DOHH2 (cell line): ENCODE results near the gene PCDHA10.
"Not testable (repeated sequence)": the region's sequence is repeated elsewhere in the genome, so short reads cannot be mapped to it uniquely, and the experiment has no call there.

Experiments
- H3F3A ChIP-seq: fragments of 200-600 bp; sonication (generic), shearing (Covaris generic); 2 replicates; pipeline ENCODE4 v1.6.0; 2016; ENCODE audit warnings: antibody characterized with exemption, mild to moderate bottlenecking; ENCODE audit not compliant: control insufficient read depth, insufficient read depth
- H3K27ac ChIP-seq: fragments of 200-600 bp; sonication (generic); 2 replicates; pipeline ENCODE4 v1.5.1; 2014; ENCODE audit warnings: low read depth, mild to moderate bottlenecking, low read length, moderate library complexity
- H3K27me3 ChIP-seq: fragments of 200-600 bp; sonication (generic); 2 replicates; pipeline ENCODE4 v1.6.1; 2014; ENCODE audit warnings: mild to moderate bottlenecking, low read length, mixed read lengths; ENCODE audit not compliant: control insufficient read depth
- H3K36me3 ChIP-seq: fragments of 200-600 bp; sonication (generic); 2 replicates; pipeline ENCODE4 v1.6.1; 2014; ENCODE audit warnings: mild to moderate bottlenecking, low read length, moderate library complexity, mixed read lengths; ENCODE audit not compliant: control insufficient read depth
- H3K4me1 ChIP-seq: fragments of 200-600 bp; sonication (generic); 2 replicates; pipeline ENCODE4 v1.6.1; 2014; ENCODE audit warnings: mild to moderate bottlenecking, low read length, mixed read lengths; ENCODE audit not compliant: control insufficient read depth
- H3K4me2 ChIP-seq: fragments of 200-600 bp; sonication (generic); 2 replicates; pipeline ENCODE4 v1.6.0; 2014; ENCODE audit warnings: mild to moderate bottlenecking, low read length, moderate library complexity
- H3K4me3 ChIP-seq: fragments of 200-600 bp; sonication (generic); 2 replicates; pipeline ENCODE4 v1.5.1; 2014; ENCODE audit warnings: mild to moderate bottlenecking, low read length, mixed read lengths
- H3K79me2 ChIP-seq: fragments of 200-600 bp; sonication (generic); 2 replicates; pipeline ENCODE4 v1.6.1; 2014; ENCODE audit warnings: mild to moderate bottlenecking, low read length, mixed read lengths; ENCODE audit not compliant: control insufficient read depth
- H3K9me2 ChIP-seq: fragments of 200-600 bp; sonication (generic); replicated peaks from 2 replicates; pipeline ENCODE4 v1.6.1; 2014; ENCODE audit warnings: mild to moderate bottlenecking, low read length, mixed read lengths; ENCODE audit not compliant: control insufficient read depth
- H3K9me3 ChIP-seq: fragments of 200-600 bp; sonication (generic); 2 replicates; pipeline ENCODE4 v1.6.1; 2014; ENCODE audit warnings: antibody characterized with exemption, low read length, mixed read lengths; ENCODE audit not compliant: control insufficient read depth, insufficient read depth
- H4K20me1 ChIP-seq: fragments of 200-600 bp; sonication (generic); 2 replicates; pipeline ENCODE4 v1.6.0; 2014; ENCODE audit warnings: low read depth, mild to moderate bottlenecking, antibody characterized with exemption, low read length, moderate library complexity; ENCODE audit not compliant: control insufficient read depth, insufficient read depth
- CTCF ChIP-seq: fragments of 200-600 bp; sonication (generic); IDR thresholded peaks from one replicate; pipeline ENCODE4 v1.5.1; 2014; ENCODE audit warnings: antibody characterized with exemption, mild to moderate bottlenecking, low read depth, low read length; ENCODE audit not compliant: poor library complexity, severe bottlenecking
- EZH2phosphoT487 ChIP-seq: fragments of 200-600 bp; sonication (generic); IDR thresholded peaks from 2 replicates; pipeline ENCODE4 v1.6.1; 2017; ENCODE audit warnings: borderline replicate concordance, mild to moderate bottlenecking, antibody characterized with exemption, low read length, moderate library complexity, mixed read lengths

The PCDHA10 gene

GRCh38 chr5:140833993-140834392 is 21.7 kb upstream of the PCDHA10 start, which contains the start of gene PCDHA7:
Gene PCDHA7 (plus strand): TSS chr5:140834269. CDS start chr5:140834384, 115 bp downstream.
- Histone ChIP-seq H3K4me1 (no peaks in the 10 kb centered on the region), H3K4me3 (no peak within 1 kb of the TSS), H3K9me3 (no peaks in the 10 kb centered on the region), H3K9me2 (no peaks in the 10 kb centered on the region), H3K27me3 (no peaks in the 10 kb centered on the region), H3K79me2 (no peaks in the 10 kb centered on the region), H3K4me2 (no peak within 1 kb of the TSS), H4K20me1 (no peaks in the 10 kb centered on the region), H3F3A (no peaks in the 10 kb centered on the region), H3K27ac (no peak within 1 kb of the TSS), H3K36me3 (no peaks in the 10 kb centered on the region)
- TF ChIP-seq EZH2phosphoT487, result no peak
- no peak for TF ChIP-seq CTCF

GRCh38 chr5:140834439-140835008 is 21.2 kb upstream of the PCDHA10 start:
- not testable (repeated sequence) for H3K4me3 ChIP-seq, H3K27me3 ChIP-seq, H3K79me2 ChIP-seq, H3K9me2 ChIP-seq, H3K36me3 ChIP-seq, H3K9me3 ChIP-seq, H3K27ac ChIP-seq, H3K4me2 ChIP-seq, H3K4me1 ChIP-seq, H3F3A ChIP-seq, H4K20me1 ChIP-seq

GRCh38 chr5:140835622-140836510 is 19.8 kb upstream of the PCDHA10 start:
- Histone ChIP-seq H3K4me1 (no peaks in the 10 kb centered on the region), H3K27me3 (no peaks in the 10 kb centered on the region), H3F3A (no peaks in the 10 kb centered on the region), H3K27ac (no peak overlapping the region), H3K9me2 (no peaks in the 10 kb centered on the region), H3K4me3 (no peak overlapping the region), H4K20me1 (no peaks in the 10 kb centered on the region), H3K79me2 (no peaks in the 10 kb centered on the region), H3K4me2 (no peak overlapping the region), H3K9me3 (no peaks in the 10 kb centered on the region), H3K36me3 (no peaks in the 10 kb centered on the region)
- no peak for TF ChIP-seq CTCF
- no peak for TF ChIP-seq EZH2phosphoT487
